Measurements from ENCODE around the gene BRAF. TPM values are rescaled to one million over a fixed set of nuclear protein-coding genes. Genes with fewer than 3 reads are reported as not detected.
"Not testable (repeated sequence)": the region's sequence is repeated elsewhere in the genome, so short reads cannot be mapped to it uniquely, and the experiment has no call there.

The BRAF gene
- total RNA-seq, 1 donor from 2014 or later: 60.5 TPM

GRCh38 chr7:140841166-140841715, 83.5 kb downstream of the BRAF start:
- TF ChIP-seq CTCF (IDR thresholded peaks at IDR 0.05; ENCODE audit: unreplicated experiment): no peak
- H3K9me3 Mint-ChIP-seq (ENCODE audit: low read depth): no peaks in the 10 kb centered on the region
- peaks cover 29% of the 10 kb centered on the region for H3K36me3 Mint-ChIP-seq (ENCODE audit: insufficient read depth)
- no peaks in the 10 kb centered on the region for H3K27me3 Mint-ChIP-seq
- H3K27ac Mint-ChIP-seq: no peak overlapping the region
- DNase-seq (ENCODE audit: low spot score, unreplicated experiment): no peak
- H3K4me3 Mint-ChIP-seq (ENCODE audit: low read depth): no peak overlapping the region
- no peaks in the 10 kb centered on the region for H3K4me1 Mint-ChIP-seq (ENCODE audit: low read depth)

- H3K9me3 Mint-ChIP-seq (ENCODE audit: low read depth): peaks cover 8% of the 10 kb centered on the region
- H3K36me3 Mint-ChIP-seq (ENCODE audit: insufficient read depth): peaks cover 40% of the 10 kb centered on the region
- peaks cover 2% of the 10 kb centered on the region for H3K4me1 Mint-ChIP-seq (ENCODE audit: low read depth)
- H3K27ac Mint-ChIP-seq: peak overlapping the region; percentile 34
- H3K27me3 Mint-ChIP-seq: no peaks in the 10 kb centered on the region
- H3K4me3 Mint-ChIP-seq (ENCODE audit: low read depth): no peak overlapping the region
- DNase-seq (ENCODE audit: low spot score, unreplicated experiment): no peak
- TF ChIP-seq CTCF (IDR thresholded peaks at IDR 0.05; ENCODE audit: unreplicated experiment): no peak
These were observed 93.0 kb downstream of the BRAF start for GRCh38 chr7:140831724-140832123.

GRCh38 chr7:140829720-140830119, 95.0 kb downstream of the BRAF start:
- Mint-ChIP-seq H3K4me3 (ENCODE audit: low read depth) (no peak overlapping the region), H3K36me3 (ENCODE audit: insufficient read depth) (peaks cover 43% of the 10 kb centered on the region), H3K27ac (peak overlapping the region; percentile 21), H3K4me1 (ENCODE audit: low read depth) (peaks cover 2% of the 10 kb centered on the region), H3K9me3 (ENCODE audit: low read depth) (peaks cover 8% of the 10 kb centered on the region), H3K27me3 (no peaks in the 10 kb centered on the region)
- DNase-seq (ENCODE audit: low spot score, unreplicated experiment): no peak
- no peak for TF ChIP-seq CTCF (IDR thresholded peaks at IDR 0.05; ENCODE audit: unreplicated experiment)

- peaks cover 8% of the 10 kb centered on the region for H3K9me3 Mint-ChIP-seq (ENCODE audit: low read depth)
- no peaks in the 10 kb centered on the region for H3K27me3 Mint-ChIP-seq
- H3K27ac Mint-ChIP-seq: no peak overlapping the region
- peaks cover 2% of the 10 kb centered on the region for H3K4me1 Mint-ChIP-seq (ENCODE audit: low read depth)
- H3K4me3 Mint-ChIP-seq (ENCODE audit: low read depth): no peak overlapping the region
- TF ChIP-seq CTCF (IDR thresholded peaks at IDR 0.05; ENCODE audit: unreplicated experiment): no peak
- H3K36me3 Mint-ChIP-seq (ENCODE audit: insufficient read depth): peaks cover 38% of the 10 kb centered on the region
- DNase-seq (ENCODE audit: low spot score, unreplicated experiment): no peak
These were observed 96.0 kb downstream of the BRAF start for GRCh38 chr7:140828741-140829140.

- not testable (repeated sequence) for H3K4me3 Mint-ChIP-seq (ENCODE audit: low read depth); DNase-seq (ENCODE audit: low spot score, unreplicated experiment); H3K27ac Mint-ChIP-seq; H3K4me1 Mint-ChIP-seq (ENCODE audit: low read depth); H3K27me3 Mint-ChIP-seq
- Mint-ChIP-seq H3K9me3 (ENCODE audit: low read depth) (peaks cover 10% of the 10 kb centered on the region), H3K36me3 (ENCODE audit: insufficient read depth) (peaks cover 19% of the 10 kb centered on the region)
These were observed 107.3 kb downstream of the BRAF start for GRCh38 chr7:140817383-140817782.

GRCh38 chr7:140810830-140811556, 113.7 kb downstream of the BRAF start:
- H3K4me3 Mint-ChIP-seq (ENCODE audit: low read depth): no peak overlapping the region
- peak overlapping the region; percentile 67 for H3K27ac Mint-ChIP-seq
- TF ChIP-seq CTCF (IDR thresholded peaks at IDR 0.05; ENCODE audit: unreplicated experiment): peak; percentile 79
- peaks cover 3% of the 10 kb centered on the region for H3K4me1 Mint-ChIP-seq (ENCODE audit: low read depth)
- DNase-seq (ENCODE audit: low spot score, unreplicated experiment): peak; percentile 33
- no peaks in the 10 kb centered on the region for H3K27me3 Mint-ChIP-seq
- H3K36me3 Mint-ChIP-seq (ENCODE audit: insufficient read depth): peaks cover 1% of the 10 kb centered on the region
- H3K9me3 Mint-ChIP-seq (ENCODE audit: low read depth): no peaks in the 10 kb centered on the region

Measured in progenitor cell of endocrine pancreas (in vitro differentiated cells).